AG10803 (cell line): ENCODE data around the gene SLC25A29.
"Not testable (repeated sequence)": the region's sequence is repeated elsewhere in the genome, so short reads cannot be mapped to it uniquely, and the experiment has no call there.

Experiments
- DNase-seq: peaks from one replicate; pipeline ENCODE4 v3.0.0; 2010; ENCODE audit warnings: low read depth
- H3K4me3 ChIP-seq: 2 replicates; pipeline ENCODE4 v1.5.1; 2011; ENCODE audit warnings: mild to moderate bottlenecking, low read length, control low read depth
- TF ChIP-seq, protein P1 (sequence below): conservative IDR thresholded peaks from 2 replicates; pipeline ENCODE4 v1.5.1; 2011; ENCODE audit warnings: mild to moderate bottlenecking, low read length, control low read depth, inconsistent platforms

The SLC25A29 gene

DNA sequence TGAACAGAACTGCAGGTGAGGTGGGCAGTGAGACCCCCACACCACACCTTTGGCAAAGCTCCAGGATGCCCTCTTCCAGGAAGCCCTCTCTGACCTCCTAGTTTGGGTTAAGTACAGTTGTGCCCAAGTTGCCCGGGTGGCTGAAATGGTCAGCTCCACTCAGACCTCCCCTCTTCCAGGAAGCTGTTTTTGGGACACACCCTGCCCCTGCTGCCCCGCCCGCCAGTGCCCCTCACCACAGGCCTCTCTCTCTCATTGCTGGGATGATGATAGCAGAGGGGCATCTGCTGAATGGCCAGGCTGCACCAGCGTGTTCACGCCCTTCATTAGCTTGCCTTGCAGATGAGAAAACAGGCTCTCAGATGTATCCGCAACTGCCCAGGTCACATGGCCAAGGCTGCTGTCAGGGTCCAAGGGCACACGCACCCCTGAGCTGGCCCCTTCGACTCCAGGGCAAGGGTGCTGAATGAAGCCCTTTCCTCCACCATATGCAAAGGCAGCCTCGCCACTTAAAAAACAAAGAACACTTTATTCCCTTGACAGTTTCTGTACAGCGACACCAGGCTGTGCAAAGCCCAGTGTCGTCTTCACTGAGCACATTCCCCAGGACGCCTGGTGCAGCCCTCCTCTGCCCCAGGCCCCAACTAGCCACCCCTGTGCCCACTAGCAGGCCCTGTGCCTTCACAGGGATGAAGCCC is 15.5 kb downstream of the SLC25A29 start:
- TF ChIP-seq, protein P1, sequence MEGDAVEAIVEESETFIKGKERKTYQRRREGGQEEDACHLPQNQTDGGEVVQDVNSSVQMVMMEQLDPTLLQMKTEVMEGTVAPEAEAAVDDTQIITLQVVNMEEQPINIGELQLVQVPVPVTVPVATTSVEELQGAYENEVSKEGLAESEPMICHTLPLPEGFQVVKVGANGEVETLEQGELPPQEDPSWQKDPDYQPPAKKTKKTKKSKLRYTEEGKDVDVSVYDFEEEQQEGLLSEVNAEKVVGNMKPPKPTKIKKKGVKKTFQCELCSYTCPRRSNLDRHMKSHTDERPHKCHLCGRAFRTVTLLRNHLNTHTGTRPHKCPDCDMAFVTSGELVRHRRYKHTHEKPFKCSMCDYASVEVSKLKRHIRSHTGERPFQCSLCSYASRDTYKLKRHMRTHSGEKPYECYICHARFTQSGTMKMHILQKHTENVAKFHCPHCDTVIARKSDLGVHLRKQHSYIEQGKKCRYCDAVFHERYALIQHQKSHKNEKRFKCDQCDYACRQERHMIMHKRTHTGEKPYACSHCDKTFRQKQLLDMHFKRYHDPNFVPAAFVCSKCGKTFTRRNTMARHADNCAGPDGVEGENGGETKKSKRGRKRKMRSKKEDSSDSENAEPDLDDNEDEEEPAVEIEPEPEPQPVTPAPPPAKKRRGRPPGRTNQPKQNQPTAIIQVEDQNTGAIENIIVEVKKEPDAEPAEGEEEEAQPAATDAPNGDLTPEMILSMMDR, result no peak
- no peak for DNase-seq
- H3K4me3 ChIP-seq, result no peak overlapping the region

DNA sequence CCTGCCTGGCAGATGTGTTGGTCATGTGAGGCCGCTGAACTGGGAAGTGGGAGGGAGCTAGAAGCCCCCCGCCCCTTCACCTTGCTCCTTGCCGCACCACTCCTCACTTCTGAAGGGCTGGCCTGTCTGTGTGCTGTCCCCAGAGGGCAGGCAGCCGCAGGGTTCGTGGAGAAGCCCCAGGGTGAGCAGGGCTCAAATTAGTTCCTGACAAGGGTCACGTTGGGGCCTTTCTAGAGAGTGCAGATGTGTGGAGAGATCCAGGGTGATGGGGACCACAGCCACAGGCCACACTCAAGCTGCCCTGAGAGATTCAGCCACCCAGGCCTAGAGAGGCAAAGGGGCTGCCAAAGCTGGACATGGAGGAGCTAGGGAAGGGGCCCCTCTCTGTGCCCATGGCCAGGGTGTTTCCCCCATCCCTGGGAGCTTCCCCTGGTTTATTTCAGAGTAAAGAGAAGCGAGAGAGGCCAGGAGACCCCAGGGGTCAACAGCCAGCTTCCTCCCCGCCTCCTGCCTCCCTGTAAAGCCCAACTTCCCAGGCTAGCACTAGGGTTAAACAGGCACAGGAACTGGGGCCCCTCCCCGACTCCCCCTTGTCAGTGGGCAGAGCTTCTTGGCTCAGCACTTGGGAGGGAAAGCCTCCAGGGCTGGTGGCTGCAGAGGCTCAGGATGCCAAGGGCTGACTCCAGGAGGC is 16.2 kb downstream of the SLC25A29 start:
- no peak for DNase-seq
- H3K4me3 ChIP-seq, result no peak overlapping the region
- TF ChIP-seq, protein P1, result no peak

DNA sequence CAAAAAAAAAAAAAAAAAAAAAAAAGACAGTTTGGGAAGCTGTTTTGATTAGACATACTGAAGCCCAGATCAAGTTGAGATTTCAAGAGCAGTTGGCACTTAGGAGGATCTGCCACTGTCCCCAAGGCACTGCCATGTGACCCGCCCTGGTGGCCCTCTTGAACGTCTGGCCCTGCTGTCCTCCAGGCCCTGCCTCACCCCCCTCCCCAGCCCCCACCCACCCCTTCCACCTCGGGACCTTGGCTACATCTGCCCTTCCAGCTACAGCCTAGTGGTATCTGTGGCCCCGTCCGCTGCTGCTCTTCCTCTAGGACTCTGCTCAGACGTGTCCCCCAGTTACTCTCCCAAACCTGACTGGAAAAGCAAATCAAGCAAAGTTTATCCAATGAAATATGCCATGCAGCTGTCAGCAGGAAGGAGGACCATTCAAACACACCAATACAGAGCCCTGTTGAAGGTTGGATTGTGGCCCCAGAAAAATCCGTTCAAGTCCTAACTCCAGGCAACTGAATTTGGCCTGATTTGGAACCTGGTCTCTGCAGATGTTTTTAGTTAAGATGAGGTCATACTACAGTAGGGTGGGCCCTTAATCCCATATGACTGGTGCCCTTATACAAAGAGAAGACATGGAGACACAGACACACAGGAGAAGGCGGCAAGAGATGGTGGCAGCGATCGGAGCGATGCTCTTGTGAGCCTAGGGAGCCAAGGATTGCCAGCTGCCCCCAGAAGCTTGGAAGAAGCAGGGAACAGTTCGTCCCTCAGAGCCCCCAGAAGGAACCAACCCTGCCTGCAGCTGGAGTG is 17.7 kb downstream of the SLC25A29 start:
- no peak overlapping the region for H3K4me3 ChIP-seq
- TF ChIP-seq, protein P1, result no peak
- DNase-seq, result no peak

DNA sequence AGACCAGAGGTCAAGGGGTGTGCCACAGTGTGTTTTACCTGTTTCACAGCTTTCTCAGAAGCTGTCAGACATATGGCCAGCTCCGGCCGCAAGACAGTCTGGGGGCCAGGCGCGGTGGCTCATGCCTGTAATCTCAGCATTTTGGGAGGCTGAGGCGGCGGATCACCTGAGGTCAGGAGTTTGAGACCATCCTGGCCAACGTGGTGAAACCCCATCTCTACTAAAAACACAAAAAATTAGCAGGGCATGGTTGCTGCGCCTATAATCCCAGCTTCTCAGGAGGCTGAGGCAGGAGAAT is 18.3 kb downstream of the SLC25A29 start:
- H3K4me3 ChIP-seq, DNase-seq: not testable (repeated sequence)

DNA sequence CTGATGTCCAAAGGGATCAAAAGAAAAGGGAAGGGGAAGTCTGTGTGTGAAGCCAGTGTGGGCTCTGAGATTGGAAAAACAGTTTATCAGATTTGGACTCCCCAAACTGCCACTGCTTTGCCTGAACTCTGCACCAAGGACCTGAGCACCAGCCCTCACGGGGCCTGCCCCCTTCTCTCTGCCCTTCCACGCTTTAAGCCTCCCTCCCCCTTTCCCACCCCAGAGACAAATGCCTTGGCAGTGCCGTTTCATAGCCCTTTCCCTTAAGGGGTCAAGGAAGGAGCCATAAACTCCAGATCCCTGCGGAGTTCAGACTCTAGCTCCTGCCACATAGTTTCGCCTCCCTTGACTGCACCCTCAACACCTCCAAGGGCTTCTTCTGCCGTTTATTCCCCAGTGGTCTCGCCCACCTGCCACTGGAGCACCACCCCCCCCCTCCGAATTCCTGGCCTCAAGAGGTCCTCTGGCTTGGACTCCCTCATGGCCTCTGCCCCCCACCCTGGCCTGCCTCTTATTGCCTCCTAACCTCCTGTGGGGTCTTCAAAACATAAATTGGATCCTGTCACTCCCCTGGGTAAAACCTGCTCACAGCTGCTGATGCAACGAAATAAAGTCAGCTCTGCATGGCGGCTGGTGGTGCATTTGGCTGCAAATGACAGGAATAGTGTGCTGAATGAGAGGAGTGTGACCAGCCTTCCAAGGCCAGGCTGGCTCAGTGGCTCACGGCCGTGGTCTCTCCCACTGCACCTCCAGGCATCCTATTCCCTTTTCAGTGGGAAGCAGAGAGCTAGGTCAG is 18.8 kb downstream of the SLC25A29 start:
- no peak for DNase-seq
- H3K4me3 ChIP-seq, result no peak overlapping the region
- TF ChIP-seq, protein P1, result no peak

DNA sequence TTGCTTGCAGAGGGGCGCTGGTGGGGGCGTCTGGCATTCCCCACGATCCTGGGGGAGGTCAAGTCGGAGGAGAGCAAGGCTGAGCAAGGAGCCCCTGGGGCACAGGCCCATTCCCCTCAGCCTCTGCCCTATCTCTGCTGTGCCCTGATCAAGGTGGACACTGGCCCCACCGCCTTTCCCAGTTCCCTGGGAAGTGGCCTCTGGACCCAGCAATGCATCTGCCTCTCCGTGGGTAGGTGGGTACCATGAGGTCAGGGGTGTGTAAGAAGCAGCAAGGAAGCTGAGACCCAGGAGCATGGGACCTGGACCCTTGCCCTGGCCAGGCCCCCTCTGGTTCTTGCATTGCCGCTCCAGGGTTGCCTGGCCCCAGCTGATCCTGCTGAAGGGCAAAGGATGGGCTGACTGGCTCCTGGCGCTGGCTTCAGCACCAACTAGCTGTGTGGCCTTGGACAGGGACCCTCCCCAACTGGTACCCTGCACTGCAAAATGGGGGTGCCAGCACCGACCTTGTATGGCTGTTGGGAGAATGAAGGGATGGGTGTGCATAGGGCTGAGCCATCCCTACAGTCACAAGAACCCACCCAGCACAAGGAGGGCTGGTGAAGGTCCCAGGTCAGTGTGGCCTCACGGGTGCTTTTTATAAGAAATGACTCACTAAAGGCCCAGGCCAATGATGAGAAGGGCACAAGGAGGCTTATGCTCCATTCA is 19.6 kb downstream of the SLC25A29 start:
- H3K4me3 ChIP-seq, result no peak overlapping the region
- DNase-seq, result no peak
- TF ChIP-seq, protein P1, result no peak
